HepG2 (cell line): Measurements from ENCODE around the gene PHF13. TPM values are rescaled to one million over a fixed set of nuclear protein-coding genes. Genes with fewer than 3 reads are reported as not detected.

ENCODE experiments used
- ATAC-seq: fragments of 200-7000 bp; cut with Tn5 transposase; 3 replicates; pipeline ENCODE4 v1.9.1; 2020; ENCODE audit warnings: mild to moderate bottlenecking, moderate library complexity
- BruUV-seq: library from RNA; stranded (reverse); fragments of 400-500 nt; replicated peaks from 2 replicates; lab custom pipeline; 2021; lab: Mats Ljungman, UMichigan
- CTCF ChIA-PET: fragments of 300-600 bp; formaldehyde crosslinking; extraction: SDS; loops from one replicate; lab custom pipeline; 2021; ENCODE audit warnings: low total read pairs, inconsistent platforms, low intra/inter-chr PET ratio; lab: Yijun Ruan, JAX
- POLR2A ChIA-PET: fragments of 350-600 bp; sonication (Branson Sonifier 250); formaldehyde crosslinking; loops from one replicate; lab custom pipeline; 2020; ENCODE audit warnings: antibody characterized with exemption, inconsistent platforms; lab: Yijun Ruan, JAX
- DNase-seq: peaks from one replicate; pipeline ENCODE4 v3.0.0-alpha.2; 2015; ENCODE audit warnings: low spot score
- FAIRE-seq: peaks from 3 replicates; lab custom pipeline; 2011; peaks lifted over from hg19 to GRCh38; lab: Jason Lieb, UNC
- H2AFZ ChIP-seq: one replicate; pipeline ENCODE4 v1.6.1; 2011; ENCODE audit warnings: low read length, inconsistent platforms
- H3K27ac ChIP-seq: fragments of 300-600 bp; 3 replicates; pipeline ENCODE4 v1.8.0; 2011; ENCODE audit warnings: mixed run types, mild to moderate bottlenecking, mixed read lengths, low read length, inconsistent platforms; ENCODE audit not compliant: insufficient read depth; ENCODE audit errors: extremely low read length
- H3K27me3 ChIP-seq, 2 experiments: fragments of 200-600 bp in 1 of 2; 2 replicates in 1 of 2; 3 replicates in 1 of 2; pipeline versions ENCODE4 v1.6.0 to v1.8.0; 2011; ENCODE audit warnings: low read length in 2 of 2, mild to moderate bottlenecking in 2 of 2, moderate library complexity in 2 of 2, inconsistent platforms in 1 of 2; ENCODE audit not compliant: insufficient read depth in 2 of 2, control insufficient read depth in 1 of 2
- H3K36me3 ChIP-seq, 2 experiments: fragments of 200-600 bp in 1 of 2; replicated peaks in 1 of 2; 2 replicates in 1 of 2; 3 replicates in 1 of 2; pipeline versions ENCODE4 v1.5.1 to v1.8.0; 2011; ENCODE audit warnings: low read length in 2 of 2, inconsistent platforms in 1 of 2; ENCODE audit not compliant: insufficient read depth in 2 of 2, control insufficient read depth in 1 of 2
- H3K4me1 ChIP-seq: 2 replicates; pipeline ENCODE4 v1.5.1; 2012; ENCODE audit warnings: low read length, inconsistent platforms; ENCODE audit not compliant: insufficient read depth
- H3K4me2 ChIP-seq: 2 replicates; pipeline ENCODE4 v1.6.0; 2011; ENCODE audit warnings: low read depth, low read length, inconsistent platforms
- H3K4me3 ChIP-seq, 3 experiments: fragments of 200-600 bp in 1 of 3; sonication (generic), shearing (Covaris generic) in 1 of 3; replicated peaks in 1 of 3; 2 replicates each; pipeline ENCODE4 v1.5.1; 2011 to 2016; ENCODE audit warnings: low read length in 3 of 3, inconsistent platforms in 2 of 3, low read depth in 2 of 3, mild to moderate bottlenecking in 2 of 3, control low read depth in 1 of 3, mixed read lengths in 1 of 3; ENCODE audit not compliant: insufficient read depth in 1 of 3
- H3K79me2 ChIP-seq: one replicate; pipeline ENCODE4 v1.6.1; 2011; ENCODE audit warnings: low read length, inconsistent platforms; ENCODE audit not compliant: insufficient read depth
- H3K9ac ChIP-seq: 2 replicates; pipeline ENCODE4 v1.6.0; 2011; ENCODE audit warnings: mild to moderate bottlenecking, low read depth, low read length, inconsistent platforms; ENCODE audit not compliant: insufficient read depth
- H3K9me3 ChIP-seq: 2 replicates; pipeline ENCODE4 v1.5.1; 2012; ENCODE audit warnings: mild to moderate bottlenecking, low read length
- H4K20me1 ChIP-seq: 2 replicates; pipeline ENCODE4 v1.6.0; 2011; ENCODE audit warnings: inconsistent platforms, mild to moderate bottlenecking, low read length, moderate library complexity; ENCODE audit not compliant: insufficient read depth
- AGO2 ChIP-seq: fragments of 200-400 bp; formaldehyde crosslinking; optimal IDR thresholded peaks from 2 replicates; pipeline ENCODE3; 2017; ENCODE audit warnings: mild to moderate bottlenecking, low read depth, low read length, moderate library complexity
- ARID4A ChIP-seq: sonication (generic); formaldehyde crosslinking; IDR thresholded peaks from 2 replicates; pipeline ENCODE4 v1.5.0; 2020; ENCODE audit warnings: mild to moderate bottlenecking, missing genetic modification reagents, borderline replicate concordance
- HNRNPK ChIP-seq: fragments of 200-400 bp; formaldehyde crosslinking; IDR thresholded peaks from 2 replicates; pipeline ENCODE4 v1.6.1; 2018; ENCODE audit warnings: low read length, low read depth, moderate library complexity, mild to moderate bottlenecking; ENCODE audit not compliant: poor library complexity, severe bottlenecking
- HNRNPLL ChIP-seq: fragments of 200-400 bp; formaldehyde crosslinking; IDR thresholded peaks from 2 replicates; pipeline ENCODE4 v1.6.1; 2017; ENCODE audit warnings: mild to moderate bottlenecking, low read depth, low read length; ENCODE audit not compliant: poor library complexity, severe bottlenecking
- JDP2 ChIP-seq: sonication (generic); formaldehyde crosslinking; IDR thresholded peaks from 2 replicates; pipeline ENCODE4 v1.8.1; 2022; ENCODE audit warnings: missing genetic modification reagents, borderline replicate concordance
- PHF8 ChIP-seq: sonication (generic); formaldehyde crosslinking; IDR thresholded peaks from 2 replicates; pipeline ENCODE4 v1.5.0; 2020; ENCODE audit warnings: missing genetic modification reagents
- RBFOX2 ChIP-seq: fragments of 200-400 bp; formaldehyde crosslinking; IDR thresholded peaks from 2 replicates; pipeline ENCODE4 v1.6.1; 2017; ENCODE audit warnings: low read depth, mild to moderate bottlenecking, low read length
- REPIN1 ChIP-seq: sonication (generic); formaldehyde crosslinking; IDR thresholded peaks from 2 replicates; pipeline ENCODE4 v1.8.0; 2022; ENCODE audit warnings: missing genetic modification reagents, low read depth, mild to moderate bottlenecking, borderline replicate concordance
- TEAD2 ChIP-seq: sonication (generic); formaldehyde crosslinking; IDR thresholded peaks from 2 replicates; pipeline ENCODE4 v1.9.0; 2021; ENCODE audit warnings: missing genetic modification reagents
- ZBTB20 ChIP-seq: sonication (generic); formaldehyde crosslinking; IDR thresholded peaks from 2 replicates; pipeline ENCODE4 v1.8.1; 2023; ENCODE audit warnings: missing genetic modification reagents, low read depth, mild to moderate bottlenecking, borderline replicate concordance
- ZNF333 ChIP-seq: sonication (generic); formaldehyde crosslinking; IDR thresholded peaks from 2 replicates; pipeline ENCODE4 v1.4.0; 2020; ENCODE audit warnings: mild to moderate bottlenecking, missing genetic modification reagents, borderline replicate concordance
- ZNF354B ChIP-seq: sonication (generic); formaldehyde crosslinking; IDR thresholded peaks from 2 replicates; pipeline ENCODE4 v1.8.0; 2022; ENCODE audit warnings: mild to moderate bottlenecking, missing genetic modification reagents
- WGBS: methylation state at CpG from one replicate; pipeline ENCODE4 v1.1.6; 2017; ENCODE audit warnings: low lambda C conversion rate; 5-methylcytosine and 5-hydroxymethylcytosine counted together
- in situ Hi-C: cut with HindIII; loops from 2 replicates; pipeline ENCODE4 v1.10.0; 2017; ENCODE audit warnings: low pct_unique_long_range_greater_than_20kb; ENCODE audit not compliant: extremely low pct_ligation_motif_present
- intact Hi-C: fragments of 100-400 bp; cut with micrococcal nuclease; formaldehyde crosslinking; loops from one replicate; pipeline ENCODE4 v1.10.0; 2022; ENCODE audit not compliant: unreplicated experiment
- polyA plus RNA-seq, 8 experiments: library from polyadenylated mRNA; depleted of rRNA in 3 of 8; stranded (reverse) in 7 of 8; unstranded in 1 of 8; fragments of >200 nt; fragmentation: Illumina TruSeq in 4 of 8; extraction: Trizol in 4 of 8; gene quantifications; 2 replicates each; pipeline versions ENCODE4 v1.2.1 to v1.2.3, GENCODE V29; 2011 to 2016; ENCODE audit warnings: low read depth in 4 of 8, missing spikeins in 1 of 8, mixed read lengths in 1 of 8; ENCODE audit not compliant: insufficient read depth in 1 of 8
- total RNA-seq, 5 experiments: library from RNA; depleted of rRNA; stranded (reverse); fragments of >200 nt; fragmentation: Illumina TruSeq; extraction: Trizol; gene quantifications; 2 replicates each; pipeline ENCODE4 v1.2.3, GENCODE V29; 2016; ENCODE audit warnings: low read depth in 1 of 5
- TF ChIP-seq, protein P1 (sequence below): sonication (generic); formaldehyde crosslinking; IDR thresholded peaks from 2 replicates; pipeline ENCODE4 v1.4.0; 2020; ENCODE audit warnings: mild to moderate bottlenecking, missing genetic modification reagents

PHF13 gene
- total and polyA plus RNA-seq, 2 of the 13 experiments (the other 11 are each of a cell fraction or from before 2014, with no cell fraction given) = 4.7 to 7.4 TPM

DNA sequence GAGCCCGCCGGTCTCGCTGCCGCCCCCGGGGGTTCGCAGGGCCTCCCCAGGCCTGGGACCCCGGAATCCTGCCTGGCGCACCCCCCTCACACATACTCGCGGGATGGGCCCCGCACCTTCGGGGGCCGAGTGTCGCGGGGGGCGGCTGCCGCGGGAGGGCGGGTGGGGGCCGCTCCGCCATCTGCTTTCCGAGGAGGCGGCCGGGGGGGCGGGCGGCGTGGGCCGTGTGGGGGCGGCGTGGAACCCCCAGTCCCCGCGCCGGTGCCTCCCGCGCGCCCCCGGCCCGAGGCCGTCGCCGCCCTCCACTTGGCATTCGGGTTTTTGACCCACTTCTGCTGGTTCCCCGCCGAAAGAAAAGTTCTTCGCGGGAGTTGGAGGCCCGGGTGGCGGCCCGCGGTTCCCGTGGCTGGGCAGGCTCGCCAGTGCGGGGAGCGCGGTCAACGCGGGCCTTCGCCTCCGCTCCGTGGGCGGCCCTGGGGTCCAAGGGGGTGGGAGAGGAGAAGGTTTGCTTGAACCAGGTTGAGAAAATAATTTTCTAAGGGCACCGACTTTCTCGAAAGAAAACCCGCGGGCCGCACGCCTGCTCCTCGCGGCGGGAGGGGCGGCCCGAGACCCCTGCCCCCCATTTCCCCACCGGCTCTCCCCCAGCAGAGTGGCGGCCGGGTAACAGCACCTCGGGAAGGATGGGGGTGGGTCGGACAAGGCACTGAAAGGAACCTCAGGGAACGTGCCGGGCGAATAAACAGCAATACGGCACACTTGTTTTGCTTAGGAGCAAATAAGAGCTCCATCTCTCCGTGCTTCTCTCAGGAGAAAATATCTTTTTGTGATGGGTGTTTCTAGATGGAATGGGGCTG is 1.6 kb downstream of the PHF13 start:
- Histone ChIP-seq H3K27me3 (no peaks in the 10 kb centered on the region), H3K27ac (peak overlapping the region; percentile 52), H3K4me2 (peak overlapping the region; percentile 76), H3K36me3 (peaks cover 7 to 34% of the 10 kb centered on the region in 2 experiments; a peak in 4 of 5 replicates), H3K4me1 (peaks cover 35% of the 10 kb centered on the region), H3K4me3 (peak overlapping the region; percentile 84 to 97 (median 92)), H3K9ac (peak overlapping the region; percentile 75), H4K20me1 (no peaks in the 10 kb centered on the region; the same call in 1 of the 2 replicates), H2AFZ (no peak overlapping the region), H3K79me2 (peaks cover 28% of the 10 kb centered on the region), H3K9me3 (no peaks in the 10 kb centered on the region)
- ChIA-PET CTCF (no interaction called here), POLR2A (interaction anchor here (1.0 to 3.4 kb wide), 3 partner anchors 10 to 35 kb away, joined by 5 to 30 read pairs (median 5); partner anchors contain the start of genes KLHL21, THAP3 and ZBTB48)
- DNase-seq = no peak
- in situ Hi-C loops = no loop called here
- ATAC-seq = no peak
- WGBS = 6% methylated on average over 7 of the region's 82 CpGs
- no TSS peak for BruUV-seq
- intact Hi-C loops = no loop called here
- TF ChIP-seq TEAD2 (CRISPR knock-in tag) (no peak), ZNF333 (no peak), PHF8 (CRISPR knock-in tag) (0 out of 2 replicates have a peak, but pooled peaks have one; percentile 9), AGO2 (peak; percentile 57), REPIN1 (CRISPR knock-in tag) (no peak), JDP2 (CRISPR knock-in tag) (no peak), HNRNPLL (peak; percentile 27), HNRNPK (peak; percentile 37), RBFOX2 (peak; percentile 58), ZNF354B (no peak), ARID4A (CRISPR knock-in tag) (peak; percentile 30; the same call in 1 of the 2 replicates), ZBTB20 (CRISPR knock-in tag) (no peak)
- TF ChIP-seq, protein P1, sequence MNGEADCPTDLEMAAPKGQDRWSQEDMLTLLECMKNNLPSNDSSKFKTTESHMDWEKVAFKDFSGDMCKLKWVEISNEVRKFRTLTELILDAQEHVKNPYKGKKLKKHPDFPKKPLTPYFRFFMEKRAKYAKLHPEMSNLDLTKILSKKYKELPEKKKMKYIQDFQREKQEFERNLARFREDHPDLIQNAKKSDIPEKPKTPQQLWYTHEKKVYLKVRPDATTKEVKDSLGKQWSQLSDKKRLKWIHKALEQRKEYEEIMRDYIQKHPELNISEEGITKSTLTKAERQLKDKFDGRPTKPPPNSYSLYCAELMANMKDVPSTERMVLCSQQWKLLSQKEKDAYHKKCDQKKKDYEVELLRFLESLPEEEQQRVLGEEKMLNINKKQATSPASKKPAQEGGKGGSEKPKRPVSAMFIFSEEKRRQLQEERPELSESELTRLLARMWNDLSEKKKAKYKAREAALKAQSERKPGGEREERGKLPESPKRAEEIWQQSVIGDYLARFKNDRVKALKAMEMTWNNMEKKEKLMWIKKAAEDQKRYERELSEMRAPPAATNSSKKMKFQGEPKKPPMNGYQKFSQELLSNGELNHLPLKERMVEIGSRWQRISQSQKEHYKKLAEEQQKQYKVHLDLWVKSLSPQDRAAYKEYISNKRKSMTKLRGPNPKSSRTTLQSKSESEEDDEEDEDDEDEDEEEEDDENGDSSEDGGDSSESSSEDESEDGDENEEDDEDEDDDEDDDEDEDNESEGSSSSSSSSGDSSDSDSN (CRISPR knock-in tag) = 0 out of 2 replicates have a peak, but pooled peaks have one; percentile 37
- FAIRE-seq = no peak
